Measurements from ENCODE around the gene DLG2.

The DLG2 gene

GRCh38 chr11:83768489-83768888 is 1858.7 kb downstream of the DLG2 start:
- Histone ChIP-seq H3K18ac (ENCODE audit: low read depth in 1 of 2, low read length in 2 of 2) (no peak overlapping the region), H3K9me3 (ENCODE audit: control insufficient read depth, low read length) (no peaks in the 10 kb centered on the region), H2BK5ac (ENCODE audit: low read depth, low read length, poor library complexity, severe bottlenecking) (no peak overlapping the region), H4K8ac (ENCODE audit: low read length) (no peak overlapping the region), H2BK15ac (ENCODE audit: low read depth, poor library complexity, severe bottlenecking) (no peak overlapping the region), H2BK120ac (ENCODE audit: low read depth, low read length) (no peak overlapping the region), H4K91ac (ENCODE audit: low read length) (no peak overlapping the region), H3K36me3 (ENCODE audit: control insufficient read depth in 1 of 2, insufficient read depth in 2 of 2, low read depth in 1 of 2, low read length in 2 of 2) (no peaks in the 10 kb centered on the region), H3K4me3 (ENCODE audit: insufficient read depth in 1 of 2, low read depth in 1 of 2, low read length in 2 of 2) (no peak overlapping the region), H3K14ac (ENCODE audit: low read length in 2 of 2) (no peak overlapping the region), H2AFZ (ENCODE audit: low read depth, low read length) (no peak overlapping the region), H3K4me1 (ENCODE audit: control insufficient read depth, insufficient read depth, low read depth, low read length) (no peaks in the 10 kb centered on the region), H2BK12ac (ENCODE audit: low read length in 2 of 2) (no peak overlapping the region), H3K27me3 (ENCODE audit: control insufficient read depth in 1 of 2, insufficient read depth in 1 of 2, low read length in 2 of 2) (no peaks in the 10 kb centered on the region), H3K23ac (ENCODE audit: low read length in 2 of 2) (no peak overlapping the region), H3K9ac (ENCODE audit: low read length) (no peak overlapping the region), H3K27ac (ENCODE audit: low read length, poor library complexity, severe bottlenecking) (no peak overlapping the region), H3K4ac (ENCODE audit: low read depth in 1 of 2, low read length in 2 of 2) (no peak overlapping the region), H2AK5ac (ENCODE audit: low read length, severe bottlenecking) (no peak overlapping the region), H3K79me1 (replicated peaks; ENCODE audit: low read length, poor library complexity, severe bottlenecking) (no peaks in the 10 kb centered on the region), H3K4me2 (ENCODE audit: low read length, poor library complexity, severe bottlenecking) (no peak overlapping the region)
- 54% methylated on average over 2 of the region's 3 CpGs for WGBS
- no peak for DNase-seq

- no peak overlapping the region for H4K8ac ChIP-seq (ENCODE audit: low read length)
- no peak overlapping the region for H2BK120ac ChIP-seq (ENCODE audit: low read depth, low read length)
- H3K9me3 ChIP-seq (ENCODE audit: control insufficient read depth, low read length): no peaks in the 10 kb centered on the region
- H2AK5ac ChIP-seq (ENCODE audit: low read length, severe bottlenecking): no peak overlapping the region
- no peak overlapping the region for H3K18ac ChIP-seq (ENCODE audit: low read depth in 1 of 2, low read length in 2 of 2)
- DNase-seq: no peak
- H3K9ac ChIP-seq (ENCODE audit: low read length): no peak overlapping the region
- H3K4ac ChIP-seq (ENCODE audit: low read depth in 1 of 2, low read length in 2 of 2): no peak overlapping the region
- no peaks in the 10 kb centered on the region for H3K36me3 ChIP-seq (ENCODE audit: control insufficient read depth in 1 of 2, insufficient read depth in 2 of 2, low read depth in 1 of 2, low read length in 2 of 2)
- H2BK15ac ChIP-seq (ENCODE audit: low read depth, poor library complexity, severe bottlenecking): no peak overlapping the region
- no peak overlapping the region for H3K4me2 ChIP-seq (ENCODE audit: low read length, poor library complexity, severe bottlenecking)
- no peak overlapping the region for H3K23ac ChIP-seq (ENCODE audit: low read length in 2 of 2)
- H2AFZ ChIP-seq (ENCODE audit: low read depth, low read length): no peak overlapping the region
- over 99% methylated on average over 4 of the region's 4 CpGs for WGBS
- no peak overlapping the region for H2BK12ac ChIP-seq (ENCODE audit: low read length in 2 of 2)
- H3K27ac ChIP-seq (ENCODE audit: low read length, poor library complexity, severe bottlenecking): no peak overlapping the region
- H3K27me3 ChIP-seq (ENCODE audit: control insufficient read depth in 1 of 2, insufficient read depth in 1 of 2, low read length in 2 of 2): no peaks in the 10 kb centered on the region
- no peaks in the 10 kb centered on the region for H3K4me1 ChIP-seq (ENCODE audit: control insufficient read depth, insufficient read depth, low read depth, low read length)
- H2BK5ac ChIP-seq (ENCODE audit: low read depth, low read length, poor library complexity, severe bottlenecking): no peak overlapping the region
- H3K79me1 ChIP-seq (replicated peaks; ENCODE audit: low read length, poor library complexity, severe bottlenecking): no peaks in the 10 kb centered on the region
- H3K4me3 ChIP-seq (ENCODE audit: insufficient read depth in 1 of 2, low read depth in 1 of 2, low read length in 2 of 2): no peak overlapping the region
- no peak overlapping the region for H4K91ac ChIP-seq (ENCODE audit: low read length)
- no peak overlapping the region for H3K14ac ChIP-seq (ENCODE audit: low read length in 2 of 2)
Observed at GRCh38 chr11:83766932-83767331, 1860.2 kb downstream of the DLG2 start.

GRCh38 chr11:83764643-83765042 is 1862.5 kb downstream of the DLG2 start:
- H2BK12ac ChIP-seq (ENCODE audit: low read length in 2 of 2): no peak overlapping the region
- no peak overlapping the region for H3K27ac ChIP-seq (ENCODE audit: low read length, poor library complexity, severe bottlenecking)
- H2AK5ac ChIP-seq (ENCODE audit: low read length, severe bottlenecking): no peak overlapping the region
- no peak overlapping the region for H2BK5ac ChIP-seq (ENCODE audit: low read depth, low read length, poor library complexity, severe bottlenecking)
- no peak overlapping the region for H2BK120ac ChIP-seq (ENCODE audit: low read depth, low read length)
- no peak overlapping the region for H3K4ac ChIP-seq (ENCODE audit: low read depth in 1 of 2, low read length in 2 of 2)
- H3K79me1 ChIP-seq (replicated peaks; ENCODE audit: low read length, poor library complexity, severe bottlenecking): no peaks in the 10 kb centered on the region
- H3K14ac ChIP-seq (ENCODE audit: low read length in 2 of 2): no peak overlapping the region
- no peak overlapping the region for H3K4me3 ChIP-seq (ENCODE audit: insufficient read depth in 1 of 2, low read depth in 1 of 2, low read length in 2 of 2)
- no peak overlapping the region for H3K23ac ChIP-seq (ENCODE audit: low read length in 2 of 2)
- H3K27me3 ChIP-seq (ENCODE audit: control insufficient read depth in 1 of 2, insufficient read depth in 1 of 2, low read length in 2 of 2): peaks cover 0 to 3% of the 10 kb centered on the region in 2 experiments
- no peak overlapping the region for H3K18ac ChIP-seq (ENCODE audit: low read depth in 1 of 2, low read length in 2 of 2)
- H3K4me2 ChIP-seq (ENCODE audit: low read length, poor library complexity, severe bottlenecking): no peak overlapping the region
- H3K36me3 ChIP-seq (ENCODE audit: control insufficient read depth in 1 of 2, insufficient read depth in 2 of 2, low read depth in 1 of 2, low read length in 2 of 2): no peaks in the 10 kb centered on the region
- no peak for DNase-seq
- no peak overlapping the region for H2AFZ ChIP-seq (ENCODE audit: low read depth, low read length)
- H4K8ac ChIP-seq (ENCODE audit: low read length): no peak overlapping the region
- no peak overlapping the region for H2BK15ac ChIP-seq (ENCODE audit: low read depth, poor library complexity, severe bottlenecking)
- H3K4me1 ChIP-seq (ENCODE audit: control insufficient read depth, insufficient read depth, low read depth, low read length): no peaks in the 10 kb centered on the region
- no peak overlapping the region for H4K91ac ChIP-seq (ENCODE audit: low read length)
- H3K9me3 ChIP-seq (ENCODE audit: control insufficient read depth, low read length): no peaks in the 10 kb centered on the region
- WGBS: 25% methylated on average over 1 of the region's 2 CpGs
- no peak overlapping the region for H3K9ac ChIP-seq (ENCODE audit: low read length)

- peaks cover 0 to 7% of the 10 kb centered on the region in 2 experiments for H3K27me3 ChIP-seq (ENCODE audit: control insufficient read depth in 1 of 2, insufficient read depth in 1 of 2, low read length in 2 of 2)
- no peak overlapping the region for H3K9ac ChIP-seq (ENCODE audit: low read length)
- H3K27ac ChIP-seq (ENCODE audit: low read length, poor library complexity, severe bottlenecking): no peak overlapping the region
- H2BK12ac ChIP-seq (ENCODE audit: low read length in 2 of 2): no peak overlapping the region
- H2BK120ac ChIP-seq (ENCODE audit: low read depth, low read length): no peak overlapping the region
- H4K8ac ChIP-seq (ENCODE audit: low read length): no peak overlapping the region
- no peak overlapping the region for H2AK5ac ChIP-seq (ENCODE audit: low read length, severe bottlenecking)
- H2BK5ac ChIP-seq (ENCODE audit: low read depth, low read length, poor library complexity, severe bottlenecking): no peak overlapping the region
- no peaks in the 10 kb centered on the region for H3K79me1 ChIP-seq (replicated peaks; ENCODE audit: low read length, poor library complexity, severe bottlenecking)
- no peak overlapping the region for H2AFZ ChIP-seq (ENCODE audit: low read depth, low read length)
- H3K4ac ChIP-seq (ENCODE audit: low read depth in 1 of 2, low read length in 2 of 2): no peak overlapping the region
- no peak overlapping the region for H2BK15ac ChIP-seq (ENCODE audit: low read depth, poor library complexity, severe bottlenecking)
- no peaks in the 10 kb centered on the region for H3K4me1 ChIP-seq (ENCODE audit: control insufficient read depth, insufficient read depth, low read depth, low read length)
- no peak overlapping the region for H3K23ac ChIP-seq (ENCODE audit: low read length in 2 of 2)
- no peaks in the 10 kb centered on the region for H3K36me3 ChIP-seq (ENCODE audit: control insufficient read depth in 1 of 2, insufficient read depth in 2 of 2, low read depth in 1 of 2, low read length in 2 of 2)
- 74% methylated on average over 1 of the region's 1 CpG for WGBS
- no peak overlapping the region for H3K4me2 ChIP-seq (ENCODE audit: low read length, poor library complexity, severe bottlenecking)
- no peak overlapping the region for H3K18ac ChIP-seq (ENCODE audit: low read depth in 1 of 2, low read length in 2 of 2)
- H3K14ac ChIP-seq (ENCODE audit: low read length in 2 of 2): no peak overlapping the region
- DNase-seq: no peak
- H3K4me3 ChIP-seq (ENCODE audit: insufficient read depth in 1 of 2, low read depth in 1 of 2, low read length in 2 of 2): no peak overlapping the region
- no peak overlapping the region for H4K91ac ChIP-seq (ENCODE audit: low read length)
- H3K9me3 ChIP-seq (ENCODE audit: control insufficient read depth, low read length): no peaks in the 10 kb centered on the region
Observed at GRCh38 chr11:83760932-83761331, 1866.2 kb downstream of the DLG2 start.

Measured in mesenchymal stem cell (in vitro differentiated cells and primary cell).